ENCODE data around the gene SPATA24.

DNA sequence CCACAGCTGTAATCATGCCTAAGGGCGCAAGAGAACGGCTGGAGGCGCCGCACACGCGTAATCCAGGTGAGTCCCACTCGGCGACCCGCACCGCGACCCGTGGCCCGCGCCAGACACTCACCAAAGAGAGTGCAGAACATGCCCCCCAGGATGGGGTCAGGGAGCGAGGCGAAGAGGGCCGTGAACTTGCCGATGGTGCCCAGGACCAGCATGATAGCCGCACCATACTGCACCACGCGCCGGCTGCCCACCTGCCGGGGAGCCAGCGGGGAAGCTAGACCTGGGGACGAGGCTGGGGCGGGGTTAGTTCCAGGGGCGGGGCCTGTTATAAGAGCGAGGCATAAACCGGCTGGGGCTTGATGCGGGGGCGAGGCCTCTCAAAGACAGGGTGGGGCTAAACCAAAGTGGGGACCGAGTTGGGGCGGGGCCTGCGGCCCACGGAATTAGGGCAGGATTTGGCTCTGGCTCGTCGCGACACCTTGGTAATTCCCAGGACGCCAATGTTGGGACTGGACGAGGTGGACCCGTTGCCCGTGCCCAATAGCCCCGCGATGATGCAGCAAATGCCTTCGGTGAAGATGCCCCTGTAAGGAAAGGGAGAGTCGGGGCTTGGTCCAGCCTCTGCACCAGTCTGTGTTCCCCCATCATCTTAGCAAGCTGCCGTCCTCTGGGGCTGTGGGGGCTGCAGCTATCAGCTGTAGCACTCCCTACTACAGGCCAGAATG, 25.6 kb downstream of the SPATA24 start:
- TF ChIP-seq, protein P1, sequence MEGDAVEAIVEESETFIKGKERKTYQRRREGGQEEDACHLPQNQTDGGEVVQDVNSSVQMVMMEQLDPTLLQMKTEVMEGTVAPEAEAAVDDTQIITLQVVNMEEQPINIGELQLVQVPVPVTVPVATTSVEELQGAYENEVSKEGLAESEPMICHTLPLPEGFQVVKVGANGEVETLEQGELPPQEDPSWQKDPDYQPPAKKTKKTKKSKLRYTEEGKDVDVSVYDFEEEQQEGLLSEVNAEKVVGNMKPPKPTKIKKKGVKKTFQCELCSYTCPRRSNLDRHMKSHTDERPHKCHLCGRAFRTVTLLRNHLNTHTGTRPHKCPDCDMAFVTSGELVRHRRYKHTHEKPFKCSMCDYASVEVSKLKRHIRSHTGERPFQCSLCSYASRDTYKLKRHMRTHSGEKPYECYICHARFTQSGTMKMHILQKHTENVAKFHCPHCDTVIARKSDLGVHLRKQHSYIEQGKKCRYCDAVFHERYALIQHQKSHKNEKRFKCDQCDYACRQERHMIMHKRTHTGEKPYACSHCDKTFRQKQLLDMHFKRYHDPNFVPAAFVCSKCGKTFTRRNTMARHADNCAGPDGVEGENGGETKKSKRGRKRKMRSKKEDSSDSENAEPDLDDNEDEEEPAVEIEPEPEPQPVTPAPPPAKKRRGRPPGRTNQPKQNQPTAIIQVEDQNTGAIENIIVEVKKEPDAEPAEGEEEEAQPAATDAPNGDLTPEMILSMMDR (IDR thresholded peaks at IDR 0.05) = no peak
- no peak for TF ChIP-seq POLR2A (IDR thresholded peaks at IDR 0.05)
